Keratinocyte (primary cell): ENCODE results near the gene POMT1. TPM values are rescaled to one million over a fixed set of nuclear protein-coding genes. Genes with fewer than 3 reads are reported as not detected.

Source experiments
- DNase-seq: peaks from one replicate; pipeline ENCODE4 v3.0.0-alpha.2; 2011; ENCODE audit warnings: low read depth, missing footprints, low spot score
- FAIRE-seq: peaks from 2 replicates; lab custom pipeline; 2011; peaks lifted over from hg19 to GRCh38; lab: Jason Lieb, UNC
- H2AFZ ChIP-seq: 2 replicates; pipeline ENCODE4 v1.6.0; 2012; ENCODE audit warnings: low read length, control low read depth, inconsistent platforms; ENCODE audit not compliant: control insufficient read depth
- H3K27ac ChIP-seq: 2 replicates; pipeline ENCODE4 v1.5.1; 2011; ENCODE audit warnings: low read length; ENCODE audit not compliant: control insufficient read depth, insufficient read depth
- H3K27me3 ChIP-seq: 3 replicates; pipeline ENCODE4 v1.6.0; 2011; ENCODE audit warnings: low read length; ENCODE audit not compliant: control insufficient read depth, insufficient read depth; ENCODE audit errors: extremely low read depth
- H3K36me3 ChIP-seq, 2 experiments: 2 replicates in 1 of 2; 3 replicates in 1 of 2; pipeline ENCODE4 v1.5.1; 2011; ENCODE audit warnings: low read length in 2 of 2, mild to moderate bottlenecking in 1 of 2; ENCODE audit not compliant: control insufficient read depth in 2 of 2, insufficient read depth in 2 of 2; ENCODE audit errors: extremely low read depth in 1 of 2
- H3K4me1 ChIP-seq: 3 replicates; pipeline ENCODE4 v1.5.1; 2011; ENCODE audit warnings: low read length; ENCODE audit not compliant: control insufficient read depth, insufficient read depth; ENCODE audit errors: extremely low read depth
- H3K4me2 ChIP-seq: 3 replicates; pipeline ENCODE4 v1.6.0; 2011; ENCODE audit warnings: low read depth, low read length; ENCODE audit not compliant: control insufficient read depth, insufficient read depth; ENCODE audit errors: extremely low read depth
- H3K4me3 ChIP-seq, 3 experiments: fragments of 200-600 bp in 1 of 3; sonication (generic) in 1 of 3; 2 replicates in 2 of 3; 3 replicates in 1 of 3; pipeline ENCODE4 v1.5.1; 2011 to 2016; ENCODE audit warnings: low read length in 3 of 3, mild to moderate bottlenecking in 3 of 3, control low read depth in 2 of 3, inconsistent platforms in 1 of 3, low read depth in 1 of 3, mixed read lengths in 1 of 3, mixed run types in 1 of 3, moderate library complexity in 1 of 3; ENCODE audit not compliant: control insufficient read depth in 2 of 3, insufficient read depth in 2 of 3; ENCODE audit errors: extremely low read depth in 1 of 3
- H3K79me2 ChIP-seq: 2 replicates; pipeline ENCODE4 v1.6.0; 2012; ENCODE audit warnings: low read length; ENCODE audit not compliant: control insufficient read depth, insufficient read depth
- H3K9ac ChIP-seq: 3 replicates; pipeline ENCODE4 v1.6.0; 2011; ENCODE audit warnings: low read length; ENCODE audit not compliant: control insufficient read depth, insufficient read depth; ENCODE audit errors: extremely low read depth
- H3K9me1 ChIP-seq: 3 replicates; pipeline ENCODE4 v1.6.0; 2011; ENCODE audit warnings: low read length; ENCODE audit not compliant: control insufficient read depth, insufficient read depth; ENCODE audit errors: extremely low read depth
- H3K9me3 ChIP-seq: 2 replicates; pipeline ENCODE4 v1.5.1; 2012; ENCODE audit warnings: low read depth, low read length; ENCODE audit not compliant: control insufficient read depth
- H4K20me1 ChIP-seq: 3 replicates; pipeline ENCODE4 v1.6.0; 2011; ENCODE audit warnings: low read length; ENCODE audit not compliant: control insufficient read depth, insufficient read depth; ENCODE audit errors: extremely low read depth
- CTCF ChIP-seq, 3 experiments: IDR thresholded peaks in 1 of 3; conservative IDR thresholded peaks in 1 of 3; optimal IDR thresholded peaks in 1 of 3; 2 replicates in 2 of 3; 3 replicates in 1 of 3; pipeline versions ENCODE3 to v1.5.1; 2011; ENCODE audit warnings: low read length in 3 of 3, mild to moderate bottlenecking in 3 of 3, moderate library complexity in 2 of 3, control low read depth in 1 of 3, inconsistent platforms in 1 of 3; ENCODE audit not compliant: insufficient read depth in 2 of 3; ENCODE audit errors: extremely low read depth in 1 of 3
- EZH2 ChIP-seq: IDR thresholded peaks from one replicate; pipeline ENCODE4 v1.6.1; 2012; ENCODE audit warnings: inconsistent platforms, mild to moderate bottlenecking, low read length, moderate library complexity
- dilution Hi-C: fragments of 300-500 bp; cut with MboI; formaldehyde crosslinking; loops from one replicate; pipeline ENCODE4 v1.7.0; 2020; ENCODE audit warnings: low sequenced_read_pairs; ENCODE audit not compliant: extremely low pct_ligation_motif_present
- polyA plus RNA-seq, 5 experiments: library from polyadenylated mRNA; depleted of rRNA in 3 of 5; stranded (reverse) in 3 of 5; stranded (forward) in 1 of 5; unstranded in 1 of 5; fragments of >200 nt; gene quantifications; 1 replicate in 1 of 5; 2 replicates in 3 of 5; 3 replicates in 1 of 5; pipeline versions ENCODE4 v1.2.1 to v1.2.3, GENCODE V29; 2011 to 2012; ENCODE audit warnings: missing spikeins in 2 of 5, low read depth in 1 of 5, low replicate concordance in 1 of 5

Gene POMT1
- polyA plus RNA-seq, 1 donor (not counting 4 experiments of a cell fraction or from before 2014, with no cell fraction given) = 10.3 TPM

- no peak overlapping the region for H3K27ac ChIP-seq
- dilution Hi-C loops = no loop called here
- no peaks in the 10 kb centered on the region for H3K4me1 ChIP-seq
- no peaks in the 10 kb centered on the region for H3K9me3 ChIP-seq
- H3K4me2 ChIP-seq = no peak overlapping the region
- peaks cover 4% of the 10 kb centered on the region for H4K20me1 ChIP-seq
- DNase-seq (no peak), FAIRE-seq (no peak)
- no peak overlapping the region for H3K9ac ChIP-seq
- TF ChIP-seq CTCF (optimal IDR thresholded peaks at IDR 0.05 in 1 of 3, IDR thresholded peaks at IDR 0.05 in 1 of 3, conservative IDR thresholded peaks at IDR 0.05 in 1 of 3; ENCODE audit: extremely low read depth in 1 of 3, insufficient read depth in 2 of 3, low read length in 3 of 3) (no peak), EZH2 (no peak)
- peaks cover 34 to 54% of the 10 kb centered on the region in 2 experiments for H3K36me3 ChIP-seq
- no peaks in the 10 kb centered on the region for H3K27me3 ChIP-seq
- no peaks in the 10 kb centered on the region for H3K9me1 ChIP-seq
- H3K4me3 ChIP-seq = no peak overlapping the region
- no peak overlapping the region for H2AFZ ChIP-seq
- no peaks in the 10 kb centered on the region for H3K79me2 ChIP-seq
These were observed 19.1 kb downstream of the POMT1 start for GRCh38 chr9:131521822-131522221.

GRCh38 chr9:131522257-131523085, 19.8 kb downstream of the POMT1 start:
- Histone ChIP-seq H3K4me1 (no peaks in the 10 kb centered on the region), H2AFZ (no peak overlapping the region), H3K9me3 (no peaks in the 10 kb centered on the region), H3K4me3 (no peak overlapping the region), H3K27me3 (no peaks in the 10 kb centered on the region), H3K79me2 (no peaks in the 10 kb centered on the region), H3K36me3 (peaks cover 34 to 51% of the 10 kb centered on the region in 2 experiments), H4K20me1 (peaks cover 4% of the 10 kb centered on the region), H3K27ac (no peak overlapping the region), H3K9ac (no peak overlapping the region), H3K4me2 (no peak overlapping the region), H3K9me1 (no peaks in the 10 kb centered on the region)
- dilution Hi-C loops = no loop called here
- no peak for FAIRE-seq
- DNase-seq = no peak
- no peak for TF ChIP-seq CTCF (optimal IDR thresholded peaks at IDR 0.05 in 1 of 3, IDR thresholded peaks at IDR 0.05 in 1 of 3, conservative IDR thresholded peaks at IDR 0.05 in 1 of 3; ENCODE audit: extremely low read depth in 1 of 3, insufficient read depth in 2 of 3, low read length in 3 of 3)
- no peak for TF ChIP-seq EZH2
